WTC11 (cell line): ENCODE data around the gene ARHGAP22. TPM values are rescaled to one million over a fixed set of nuclear protein-coding genes. Genes with fewer than 3 reads are reported as not detected.

Source experiments
- ATAC-seq: fragments of 200-7000 bp; cut with Tn5 transposase; 2 replicates; pipeline ENCODE4 v1.10.0; 2021; ENCODE audit warnings: mild to moderate bottlenecking, moderate library complexity
- CTCF ChIA-PET: fragments of 300-600 bp; sonication (Branson Sonifier 250); formaldehyde crosslinking; loops from one replicate; lab custom pipeline; 2021; ENCODE audit warnings: antibody characterized with exemption; lab: Charles Lee
- POLR2A ChIA-PET: fragments of 350-600 bp; sonication (Branson Sonifier 250); formaldehyde crosslinking; loops from one replicate; lab custom pipeline; 2021; ENCODE audit warnings: antibody characterized with exemption; lab: Charles Lee
- DNase-seq: peaks from one replicate; pipeline ENCODE4 v3.0.0; 2021; ENCODE audit warnings: low spot score
- H3K27ac Mint-ChIP-seq: 2 replicates; pipeline ENCODE4 v1.8.0; 2021; ENCODE audit warnings: mixed read lengths
- H3K27me3 Mint-ChIP-seq: 2 replicates; pipeline ENCODE4 v1.8.0; 2021; ENCODE audit warnings: low read depth, mild to moderate bottlenecking, moderate library complexity, mixed read lengths
- H3K36me3 Mint-ChIP-seq: 2 replicates; pipeline ENCODE4 v1.8.0; 2021; ENCODE audit warnings: mixed read lengths
- H3K4me1 Mint-ChIP-seq: 2 replicates; pipeline ENCODE4 v1.8.0; 2022; ENCODE audit warnings: mixed read lengths
- H3K4me3 Mint-ChIP-seq: 2 replicates; pipeline ENCODE4 v1.8.0; 2021; ENCODE audit warnings: mild to moderate bottlenecking, moderate library complexity, mixed read lengths
- H3K9me3 Mint-ChIP-seq: 2 replicates; pipeline ENCODE4 v1.8.0; 2021; ENCODE audit warnings: mixed read lengths
- ELF4 ChIP-seq: sonication (generic); formaldehyde crosslinking; IDR thresholded peaks from 2 replicates; pipeline ENCODE4 v1.8.1; 2022; ENCODE audit warnings: low read depth, mild to moderate bottlenecking, moderate library complexity, missing genetic modification reagents
- FOXJ3 ChIP-seq: sonication (generic); formaldehyde crosslinking; IDR thresholded peaks from 2 replicates; pipeline ENCODE4 v1.9.0; 2021; ENCODE audit warnings: missing genetic modification reagents, mild to moderate bottlenecking, borderline replicate concordance
- NFATC4 ChIP-seq: fragments of 250-450 bp; sonication (Bioruptor Pico); IDR thresholded peaks from 2 replicates; pipeline ENCODE4 v1.9.0; 2021; ENCODE audit warnings: mild to moderate bottlenecking
- NFE2L1 ChIP-seq: sonication (generic); formaldehyde crosslinking; IDR thresholded peaks from 2 replicates; pipeline ENCODE4 v1.8.1; 2023; ENCODE audit warnings: missing genetic modification reagents
- ZNF121 ChIP-seq: sonication (generic); formaldehyde crosslinking; IDR thresholded peaks from 2 replicates; pipeline ENCODE4 v1.8.0; 2023; ENCODE audit warnings: missing genetic modification reagents
- ZNF416 ChIP-seq: fragments of 250-450 bp; sonication (Bioruptor Pico); IDR thresholded peaks from 2 replicates; pipeline ENCODE4 v1.9.0; 2021; ENCODE audit warnings: mild to moderate bottlenecking, inconsistent platforms
- total RNA-seq: library from RNA; stranded (reverse); gene quantifications from 3 replicates; pipeline ENCODE4 v1.2.3, GENCODE V29; 2021
- TF ChIP-seq, protein P1 (sequence below): sonication (generic); formaldehyde crosslinking; IDR thresholded peaks from 2 replicates; pipeline ENCODE4 v1.8.0; 2022; ENCODE audit warnings: missing genetic modification reagents
- TF ChIP-seq, protein P2 (sequence below): sonication (generic); formaldehyde crosslinking; IDR thresholded peaks from 2 replicates; pipeline ENCODE4 v1.8.1; 2023; ENCODE audit warnings: mild to moderate bottlenecking, missing genetic modification reagents, moderate library complexity
- TF ChIP-seq, protein P3 (sequence below): sonication (generic); formaldehyde crosslinking; IDR thresholded peaks from 2 replicates; pipeline ENCODE4 v1.8.0; 2023; ENCODE audit warnings: mild to moderate bottlenecking, missing genetic modification reagents
- TF ChIP-seq, protein P4 (sequence below): fragments of 250-450 bp; sonication (Bioruptor Pico); IDR thresholded peaks from 2 replicates; pipeline ENCODE4 v1.9.0; 2021; ENCODE audit warnings: moderate library complexity, mild to moderate bottlenecking, inconsistent platforms, borderline replicate concordance
- TF ChIP-seq, protein P5 (sequence below): sonication (generic); formaldehyde crosslinking; conservative IDR thresholded peaks from 2 replicates; pipeline ENCODE4 v1.8.1; 2022; ENCODE audit warnings: mild to moderate bottlenecking, missing genetic modification reagents
- TF ChIP-seq, protein P6 (sequence below): fragments of 250-450 bp; sonication (Bioruptor Pico); IDR thresholded peaks from 2 replicates; pipeline ENCODE4 v2.1.2; 2022; ENCODE audit warnings: mild to moderate bottlenecking, moderate library complexity
- TF ChIP-seq, protein P7 (sequence below): sonication (generic); formaldehyde crosslinking; IDR thresholded peaks from 2 replicates; pipeline ENCODE4 v1.8.1; 2023; ENCODE audit warnings: mild to moderate bottlenecking, missing genetic modification reagents, moderate library complexity
- TF ChIP-seq, protein P8 (sequence below): sonication (generic); formaldehyde crosslinking; IDR thresholded peaks from 2 replicates; pipeline ENCODE4 v1.8.1; 2022; ENCODE audit warnings: low read depth, missing genetic modification reagents, borderline replicate concordance

The ARHGAP22 gene
- total RNA-seq, 1 experiment from 2014 or later: 8.6 TPM

DNA sequence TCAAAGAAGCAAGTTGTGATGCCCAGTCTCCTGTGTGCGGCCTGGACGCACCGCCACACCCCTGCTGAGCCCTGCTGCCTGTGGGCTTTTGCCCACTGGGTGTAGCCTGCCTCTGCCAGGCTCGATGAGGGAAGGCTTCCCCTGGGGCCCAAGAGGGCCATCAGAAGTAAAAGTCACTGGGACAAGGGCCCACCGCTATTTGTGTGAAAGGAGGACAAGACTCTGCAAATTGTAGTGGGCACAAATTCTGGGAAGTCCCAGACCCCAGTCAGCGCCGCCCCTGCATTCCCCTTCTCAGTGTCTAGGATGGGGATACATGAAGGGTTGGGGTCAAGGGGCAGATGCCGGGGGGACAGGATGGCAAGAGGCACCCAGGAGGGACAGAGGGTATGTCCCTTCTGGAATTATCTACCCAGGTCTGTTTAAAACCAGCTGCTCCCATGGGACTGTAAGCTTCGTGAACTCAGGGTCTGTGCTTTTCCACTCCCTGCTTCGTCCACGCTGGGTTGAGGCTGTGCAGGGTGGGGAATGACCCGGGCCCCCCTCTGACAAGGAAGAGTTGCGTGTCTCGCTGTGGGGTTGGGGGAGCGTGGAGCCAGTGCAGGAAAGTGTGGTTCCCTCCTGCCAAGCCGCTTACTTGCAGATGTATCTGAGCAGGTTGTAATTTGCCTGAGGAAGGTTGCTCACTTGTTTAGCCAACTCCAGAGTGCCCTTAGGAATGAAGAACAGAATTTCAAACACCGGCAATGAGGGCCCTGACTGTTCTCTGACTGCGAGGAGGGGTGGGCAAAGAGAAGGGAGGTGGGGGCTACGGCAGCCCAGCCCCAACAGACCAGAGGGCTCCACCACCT, 151.2 kb downstream of the ARHGAP22 start:
- Mint-ChIP-seq H3K27ac (no peak overlapping the region), H3K9me3 (no peaks in the 10 kb centered on the region), H3K27me3 (no peaks in the 10 kb centered on the region), H3K4me3 (no peak overlapping the region), H3K4me1 (peaks cover 14% of the 10 kb centered on the region; the same call in 1 of the 2 replicates), H3K36me3 (no peaks in the 10 kb centered on the region)
- TF ChIP-seq FOXJ3 (CRISPR knock-in tag): no peak
- no peak for TF ChIP-seq ZNF416
- ChIA-PET CTCF (interaction anchor here (1.0 to 5.0 kb wide), 5 partner anchors 8 to 204 kb away, joined by 3 to 55 read pairs (median 4); no protein-coding TSS in a partner anchor), POLR2A (no interaction called here)
- DNase-seq: no peak
- no peak for ATAC-seq

DNA sequence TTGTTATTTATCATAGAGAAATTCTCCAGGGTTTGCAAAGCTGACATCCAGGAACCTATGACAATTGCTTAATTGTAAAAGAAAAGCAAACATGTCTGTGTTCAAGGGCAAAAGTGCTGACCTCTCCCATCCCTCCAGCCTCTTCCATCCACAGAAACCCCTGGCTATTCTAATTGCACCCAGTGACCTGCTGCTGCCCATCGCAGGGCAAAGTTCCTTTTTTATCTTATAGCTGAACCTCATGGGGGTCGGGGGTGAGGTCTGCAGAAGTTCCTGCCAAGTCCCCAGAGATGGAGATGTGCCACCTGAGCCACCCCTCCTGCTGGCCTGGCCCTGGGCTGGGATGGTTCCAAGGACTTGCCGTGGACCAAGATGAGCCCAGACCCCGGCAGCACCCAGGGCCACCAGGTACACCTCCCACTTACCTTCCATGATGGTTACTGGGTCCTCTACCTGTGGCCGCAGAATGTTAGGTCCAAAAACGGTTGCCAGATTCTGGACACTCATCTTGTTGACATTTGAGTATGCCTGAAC, 151.9 kb downstream of the ARHGAP22 start:
- Mint-ChIP-seq H3K27ac (no peak overlapping the region), H3K27me3 (no peaks in the 10 kb centered on the region)
- CTCF ChIA-PET: interaction anchor here (1.1 kb wide), 1 partner anchor 9 kb away, joined by 3 read pairs; no protein-coding TSS in a partner anchor
- TF ChIP-seq, protein P1, sequence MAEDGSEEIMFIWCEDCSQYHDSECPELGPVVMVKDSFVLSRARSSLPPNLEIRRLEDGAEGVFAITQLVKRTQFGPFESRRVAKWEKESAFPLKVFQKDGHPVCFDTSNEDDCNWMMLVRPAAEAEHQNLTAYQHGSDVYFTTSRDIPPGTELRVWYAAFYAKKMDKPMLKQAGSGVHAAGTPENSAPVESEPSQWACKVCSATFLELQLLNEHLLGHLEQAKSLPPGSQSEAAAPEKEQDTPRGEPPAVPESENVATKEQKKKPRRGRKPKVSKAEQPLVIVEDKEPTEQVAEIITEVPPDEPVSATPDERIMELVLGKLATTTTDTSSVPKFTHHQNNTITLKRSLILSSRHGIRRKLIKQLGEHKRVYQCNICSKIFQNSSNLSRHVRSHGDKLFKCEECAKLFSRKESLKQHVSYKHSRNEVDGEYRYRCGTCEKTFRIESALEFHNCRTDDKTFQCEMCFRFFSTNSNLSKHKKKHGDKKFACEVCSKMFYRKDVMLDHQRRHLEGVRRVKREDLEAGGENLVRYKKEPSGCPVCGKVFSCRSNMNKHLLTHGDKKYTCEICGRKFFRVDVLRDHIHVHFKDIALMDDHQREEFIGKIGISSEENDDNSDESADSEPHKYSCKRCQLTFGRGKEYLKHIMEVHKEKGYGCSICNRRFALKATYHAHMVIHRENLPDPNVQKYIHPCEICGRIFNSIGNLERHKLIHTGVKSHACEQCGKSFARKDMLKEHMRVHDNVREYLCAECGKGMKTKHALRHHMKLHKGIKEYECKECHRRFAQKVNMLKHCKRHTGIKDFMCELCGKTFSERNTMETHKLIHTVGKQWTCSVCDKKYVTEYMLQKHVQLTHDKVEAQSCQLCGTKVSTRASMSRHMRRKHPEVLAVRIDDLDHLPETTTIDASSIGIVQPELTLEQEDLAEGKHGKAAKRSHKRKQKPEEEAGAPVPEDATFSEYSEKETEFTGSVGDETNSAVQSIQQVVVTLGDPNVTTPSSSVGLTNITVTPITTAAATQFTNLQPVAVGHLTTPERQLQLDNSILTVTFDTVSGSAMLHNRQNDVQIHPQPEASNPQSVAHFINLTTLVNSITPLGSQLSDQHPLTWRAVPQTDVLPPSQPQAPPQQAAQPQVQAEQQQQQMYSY: no peak
- TF ChIP-seq, protein P2, sequence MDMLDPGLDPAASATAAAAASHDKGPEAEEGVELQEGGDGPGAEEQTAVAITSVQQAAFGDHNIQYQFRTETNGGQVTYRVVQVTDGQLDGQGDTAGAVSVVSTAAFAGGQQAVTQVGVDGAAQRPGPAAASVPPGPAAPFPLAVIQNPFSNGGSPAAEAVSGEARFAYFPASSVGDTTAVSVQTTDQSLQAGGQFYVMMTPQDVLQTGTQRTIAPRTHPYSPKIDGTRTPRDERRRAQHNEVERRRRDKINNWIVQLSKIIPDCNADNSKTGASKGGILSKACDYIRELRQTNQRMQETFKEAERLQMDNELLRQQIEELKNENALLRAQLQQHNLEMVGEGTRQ (CRISPR knock-in tag): no peak
- TF ChIP-seq NFATC4: no peak
- TF ChIP-seq, protein P3, sequence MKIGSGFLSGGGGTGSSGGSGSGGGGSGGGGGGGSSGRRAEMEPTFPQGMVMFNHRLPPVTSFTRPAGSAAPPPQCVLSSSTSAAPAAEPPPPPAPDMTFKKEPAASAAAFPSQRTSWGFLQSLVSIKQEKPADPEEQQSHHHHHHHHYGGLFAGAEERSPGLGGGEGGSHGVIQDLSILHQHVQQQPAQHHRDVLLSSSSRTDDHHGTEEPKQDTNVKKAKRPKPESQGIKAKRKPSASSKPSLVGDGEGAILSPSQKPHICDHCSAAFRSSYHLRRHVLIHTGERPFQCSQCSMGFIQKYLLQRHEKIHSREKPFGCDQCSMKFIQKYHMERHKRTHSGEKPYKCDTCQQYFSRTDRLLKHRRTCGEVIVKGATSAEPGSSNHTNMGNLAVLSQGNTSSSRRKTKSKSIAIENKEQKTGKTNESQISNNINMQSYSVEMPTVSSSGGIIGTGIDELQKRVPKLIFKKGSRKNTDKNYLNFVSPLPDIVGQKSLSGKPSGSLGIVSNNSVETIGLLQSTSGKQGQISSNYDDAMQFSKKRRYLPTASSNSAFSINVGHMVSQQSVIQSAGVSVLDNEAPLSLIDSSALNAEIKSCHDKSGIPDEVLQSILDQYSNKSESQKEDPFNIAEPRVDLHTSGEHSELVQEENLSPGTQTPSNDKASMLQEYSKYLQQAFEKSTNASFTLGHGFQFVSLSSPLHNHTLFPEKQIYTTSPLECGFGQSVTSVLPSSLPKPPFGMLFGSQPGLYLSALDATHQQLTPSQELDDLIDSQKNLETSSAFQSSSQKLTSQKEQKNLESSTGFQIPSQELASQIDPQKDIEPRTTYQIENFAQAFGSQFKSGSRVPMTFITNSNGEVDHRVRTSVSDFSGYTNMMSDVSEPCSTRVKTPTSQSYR (CRISPR knock-in tag): no peak
- no peak for TF ChIP-seq ZNF416
- TF ChIP-seq, all 79 proteins: peak for 0
- H3K9me3 Mint-ChIP-seq: no peaks in the 10 kb centered on the region
- DNase-seq (no peak), ATAC-seq (no peak)
- POLR2A ChIA-PET: no interaction called here
- H3K4me3 Mint-ChIP-seq: no peak overlapping the region
- no peaks in the 10 kb centered on the region for H3K36me3 Mint-ChIP-seq
- H3K4me1 Mint-ChIP-seq: peaks cover 16% of the 10 kb centered on the region; the same call in 1 of the 2 replicates

DNA sequence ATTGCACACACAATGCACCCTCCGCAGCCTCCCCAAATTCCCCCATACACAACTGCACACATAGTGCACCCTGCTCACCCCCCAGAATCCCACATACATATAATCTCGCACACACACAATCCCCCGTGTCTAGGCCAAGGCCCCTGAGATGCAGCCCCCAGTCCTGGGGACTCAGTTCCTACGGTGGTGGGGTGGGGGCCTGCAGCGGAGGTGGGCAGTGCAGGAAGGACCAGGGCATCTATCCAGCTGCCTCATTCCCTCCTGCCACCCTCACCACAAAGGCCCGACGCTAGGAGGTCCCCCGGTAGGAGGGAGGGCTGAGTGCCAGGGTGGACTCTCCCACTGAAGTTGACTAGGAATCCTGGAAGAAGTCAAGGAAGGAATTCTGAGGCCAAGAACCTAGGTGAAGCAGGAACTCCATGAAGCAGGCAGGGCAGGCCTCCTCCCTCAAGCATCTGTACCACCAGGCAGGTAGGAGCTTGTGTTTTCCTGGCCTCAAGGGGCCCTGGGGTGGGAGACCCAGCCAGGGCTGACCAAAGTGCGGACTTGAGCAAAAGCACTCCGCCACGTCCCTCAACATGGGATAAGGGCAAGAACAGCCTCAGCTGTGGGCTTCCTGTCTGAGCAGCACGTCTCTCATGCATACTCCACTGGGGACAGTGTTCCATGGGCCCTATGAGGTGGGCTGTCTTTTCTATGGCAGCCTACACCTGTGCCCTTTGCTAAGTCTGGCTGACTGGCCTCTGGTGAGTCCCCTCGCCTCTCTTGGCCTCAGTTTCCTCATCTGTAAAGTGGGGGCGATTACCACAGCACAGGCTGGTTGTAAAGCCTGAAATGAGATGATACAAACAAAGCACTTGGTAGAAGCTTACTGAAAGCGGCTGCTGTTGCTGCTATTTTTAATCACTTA, 152.6 kb downstream of the ARHGAP22 start:
- H3K4me3 Mint-ChIP-seq: no peak overlapping the region
- CTCF ChIA-PET: interaction anchor here (1.1 kb wide), 1 partner anchor 8 kb away, joined by 3 read pairs; no protein-coding TSS in a partner anchor
- H3K27ac Mint-ChIP-seq: no peak overlapping the region
- ATAC-seq: no peak
- no peaks in the 10 kb centered on the region for H3K9me3 Mint-ChIP-seq
- H3K27me3 Mint-ChIP-seq: no peaks in the 10 kb centered on the region
- no peak for DNase-seq
- peaks cover 13% of the 10 kb centered on the region; the same call in 1 of the 2 replicates for H3K4me1 Mint-ChIP-seq
- POLR2A ChIA-PET: no interaction called here
- H3K36me3 Mint-ChIP-seq: no peaks in the 10 kb centered on the region
- TF ChIP-seq ELF4 (CRISPR knock-in tag) (no peak), ZNF121 (CRISPR knock-in tag) (no peak), NFE2L1 (no peak)
- TF ChIP-seq, protein P4, sequence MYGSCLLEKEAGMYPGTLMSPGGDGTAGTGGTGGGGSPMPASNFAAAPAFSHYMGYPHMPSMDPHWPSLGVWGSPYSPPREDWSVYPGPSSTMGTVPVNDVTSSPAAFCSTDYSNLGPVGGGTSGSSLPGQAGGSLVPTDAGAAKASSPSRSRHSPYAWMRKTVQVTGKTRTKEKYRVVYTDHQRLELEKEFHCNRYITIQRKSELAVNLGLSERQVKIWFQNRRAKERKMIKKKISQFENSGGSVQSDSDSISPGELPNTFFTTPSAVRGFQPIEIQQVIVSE (CRISPR knock-in tag): no peak
- TF ChIP-seq, protein P5, sequence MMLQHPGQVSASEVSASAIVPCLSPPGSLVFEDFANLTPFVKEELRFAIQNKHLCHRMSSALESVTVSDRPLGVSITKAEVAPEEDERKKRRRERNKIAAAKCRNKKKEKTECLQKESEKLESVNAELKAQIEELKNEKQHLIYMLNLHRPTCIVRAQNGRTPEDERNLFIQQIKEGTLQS (CRISPR knock-in tag): no peak
- TF ChIP-seq, protein P6, sequence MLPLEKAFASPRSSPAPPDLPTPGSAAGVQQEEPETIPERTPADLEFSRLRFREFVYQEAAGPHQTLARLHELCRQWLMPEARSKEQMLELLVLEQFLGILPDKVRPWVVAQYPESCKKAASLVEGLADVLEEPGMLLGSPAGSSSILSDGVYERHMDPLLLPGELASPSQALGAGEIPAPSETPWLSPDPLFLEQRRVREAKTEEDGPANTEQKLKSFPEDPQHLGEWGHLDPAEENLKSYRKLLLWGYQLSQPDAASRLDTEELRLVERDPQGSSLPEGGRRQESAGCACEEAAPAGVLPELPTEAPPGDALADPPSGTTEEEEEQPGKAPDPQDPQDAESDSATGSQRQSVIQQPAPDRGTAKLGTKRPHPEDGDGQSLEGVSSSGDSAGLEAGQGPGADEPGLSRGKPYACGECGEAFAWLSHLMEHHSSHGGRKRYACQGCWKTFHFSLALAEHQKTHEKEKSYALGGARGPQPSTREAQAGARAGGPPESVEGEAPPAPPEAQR (CRISPR knock-in tag): no peak
- TF ChIP-seq, protein P7, sequence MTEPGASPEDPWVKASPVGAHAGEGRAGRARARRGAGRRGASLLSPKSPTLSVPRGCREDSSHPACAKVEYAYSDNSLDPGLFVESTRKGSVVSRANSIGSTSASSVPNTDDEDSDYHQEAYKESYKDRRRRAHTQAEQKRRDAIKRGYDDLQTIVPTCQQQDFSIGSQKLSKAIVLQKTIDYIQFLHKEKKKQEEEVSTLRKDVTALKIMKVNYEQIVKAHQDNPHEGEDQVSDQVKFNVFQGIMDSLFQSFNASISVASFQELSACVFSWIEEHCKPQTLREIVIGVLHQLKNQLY: no peak
- TF ChIP-seq, protein P8, sequence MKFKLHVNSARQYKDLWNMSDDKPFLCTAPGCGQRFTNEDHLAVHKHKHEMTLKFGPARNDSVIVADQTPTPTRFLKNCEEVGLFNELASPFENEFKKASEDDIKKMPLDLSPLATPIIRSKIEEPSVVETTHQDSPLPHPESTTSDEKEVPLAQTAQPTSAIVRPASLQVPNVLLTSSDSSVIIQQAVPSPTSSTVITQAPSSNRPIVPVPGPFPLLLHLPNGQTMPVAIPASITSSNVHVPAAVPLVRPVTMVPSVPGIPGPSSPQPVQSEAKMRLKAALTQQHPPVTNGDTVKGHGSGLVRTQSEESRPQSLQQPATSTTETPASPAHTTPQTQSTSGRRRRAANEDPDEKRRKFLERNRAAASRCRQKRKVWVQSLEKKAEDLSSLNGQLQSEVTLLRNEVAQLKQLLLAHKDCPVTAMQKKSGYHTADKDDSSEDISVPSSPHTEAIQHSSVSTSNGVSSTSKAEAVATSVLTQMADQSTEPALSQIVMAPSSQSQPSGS (CRISPR knock-in tag): no peak
